ENCODE data around the gene UNCX.

The UNCX gene

GRCh38 chr7:1238931-1239802 is 6.5 kb downstream of the UNCX start:
- no peak overlapping the region for H3K4me2 ChIP-seq (ENCODE audit: low read length)
- H3K9me2 ChIP-seq (replicated peaks; ENCODE audit: control insufficient read depth, low read length): no peaks in the 10 kb centered on the region
- no peaks in the 10 kb centered on the region for H3F3A ChIP-seq (ENCODE audit: control insufficient read depth, insufficient read depth)
- H3K27ac ChIP-seq (ENCODE audit: low read depth, low read length): no peak overlapping the region
- H3K27me3 ChIP-seq (ENCODE audit: control insufficient read depth, low read length): peaks cover 11% of the 10 kb centered on the region
- no peaks in the 10 kb centered on the region for H3K36me3 ChIP-seq (ENCODE audit: control insufficient read depth, low read length)
- H3K79me2 ChIP-seq (ENCODE audit: control insufficient read depth, low read length): no peaks in the 10 kb centered on the region
- H3K9me3 ChIP-seq (ENCODE audit: control insufficient read depth, insufficient read depth, low read length): peaks cover 8% of the 10 kb centered on the region; the same call in 1 of the 2 replicates
- H3K4me3 ChIP-seq (ENCODE audit: low read length): no peak overlapping the region
- H3K4me1 ChIP-seq (ENCODE audit: control insufficient read depth, low read length): no peaks in the 10 kb centered on the region
- no peaks in the 10 kb centered on the region; the same call in 1 of the 2 replicates for H4K20me1 ChIP-seq (ENCODE audit: control insufficient read depth, insufficient read depth, low read depth, low read length)
- no peak for TF ChIP-seq EZH2phosphoT487 (IDR thresholded peaks at IDR 0.05; ENCODE audit: borderline replicate concordance, low read length)
- TF ChIP-seq, protein P1, sequence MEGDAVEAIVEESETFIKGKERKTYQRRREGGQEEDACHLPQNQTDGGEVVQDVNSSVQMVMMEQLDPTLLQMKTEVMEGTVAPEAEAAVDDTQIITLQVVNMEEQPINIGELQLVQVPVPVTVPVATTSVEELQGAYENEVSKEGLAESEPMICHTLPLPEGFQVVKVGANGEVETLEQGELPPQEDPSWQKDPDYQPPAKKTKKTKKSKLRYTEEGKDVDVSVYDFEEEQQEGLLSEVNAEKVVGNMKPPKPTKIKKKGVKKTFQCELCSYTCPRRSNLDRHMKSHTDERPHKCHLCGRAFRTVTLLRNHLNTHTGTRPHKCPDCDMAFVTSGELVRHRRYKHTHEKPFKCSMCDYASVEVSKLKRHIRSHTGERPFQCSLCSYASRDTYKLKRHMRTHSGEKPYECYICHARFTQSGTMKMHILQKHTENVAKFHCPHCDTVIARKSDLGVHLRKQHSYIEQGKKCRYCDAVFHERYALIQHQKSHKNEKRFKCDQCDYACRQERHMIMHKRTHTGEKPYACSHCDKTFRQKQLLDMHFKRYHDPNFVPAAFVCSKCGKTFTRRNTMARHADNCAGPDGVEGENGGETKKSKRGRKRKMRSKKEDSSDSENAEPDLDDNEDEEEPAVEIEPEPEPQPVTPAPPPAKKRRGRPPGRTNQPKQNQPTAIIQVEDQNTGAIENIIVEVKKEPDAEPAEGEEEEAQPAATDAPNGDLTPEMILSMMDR (IDR thresholded peaks at IDR 0.05; ENCODE audit: low read depth, low read length, poor library complexity, severe bottlenecking): no peak

- H3K9me2 ChIP-seq (replicated peaks; ENCODE audit: control insufficient read depth, low read length): no peaks in the 10 kb centered on the region
- peaks cover 5% of the 10 kb centered on the region; the same call in 1 of the 2 replicates for H3K9me3 ChIP-seq (ENCODE audit: control insufficient read depth, insufficient read depth, low read length)
- H3K79me2 ChIP-seq (ENCODE audit: control insufficient read depth, low read length): no peaks in the 10 kb centered on the region
- no peaks in the 10 kb centered on the region for H3K36me3 ChIP-seq (ENCODE audit: control insufficient read depth, low read length)
- H3K4me2 ChIP-seq (ENCODE audit: low read length): no peak overlapping the region
- no peaks in the 10 kb centered on the region for H3F3A ChIP-seq (ENCODE audit: control insufficient read depth, insufficient read depth)
- no peak overlapping the region for H3K4me3 ChIP-seq (ENCODE audit: low read length)
- H3K4me1 ChIP-seq (ENCODE audit: control insufficient read depth, low read length): no peaks in the 10 kb centered on the region
- H4K20me1 ChIP-seq (ENCODE audit: control insufficient read depth, insufficient read depth, low read depth, low read length): no peaks in the 10 kb centered on the region; the same call in 1 of the 2 replicates
- H3K27me3 ChIP-seq (ENCODE audit: control insufficient read depth, low read length): peaks cover 17% of the 10 kb centered on the region
- no peak for TF ChIP-seq EZH2phosphoT487 (IDR thresholded peaks at IDR 0.05; ENCODE audit: borderline replicate concordance, low read length)
- TF ChIP-seq, protein P1 (IDR thresholded peaks at IDR 0.05; ENCODE audit: low read depth, low read length, poor library complexity, severe bottlenecking): no peak
- no peak overlapping the region for H3K27ac ChIP-seq (ENCODE audit: low read depth, low read length)
Observed at GRCh38 chr7:1239803-1240516, 7.3 kb downstream of the UNCX start.

DNA sequence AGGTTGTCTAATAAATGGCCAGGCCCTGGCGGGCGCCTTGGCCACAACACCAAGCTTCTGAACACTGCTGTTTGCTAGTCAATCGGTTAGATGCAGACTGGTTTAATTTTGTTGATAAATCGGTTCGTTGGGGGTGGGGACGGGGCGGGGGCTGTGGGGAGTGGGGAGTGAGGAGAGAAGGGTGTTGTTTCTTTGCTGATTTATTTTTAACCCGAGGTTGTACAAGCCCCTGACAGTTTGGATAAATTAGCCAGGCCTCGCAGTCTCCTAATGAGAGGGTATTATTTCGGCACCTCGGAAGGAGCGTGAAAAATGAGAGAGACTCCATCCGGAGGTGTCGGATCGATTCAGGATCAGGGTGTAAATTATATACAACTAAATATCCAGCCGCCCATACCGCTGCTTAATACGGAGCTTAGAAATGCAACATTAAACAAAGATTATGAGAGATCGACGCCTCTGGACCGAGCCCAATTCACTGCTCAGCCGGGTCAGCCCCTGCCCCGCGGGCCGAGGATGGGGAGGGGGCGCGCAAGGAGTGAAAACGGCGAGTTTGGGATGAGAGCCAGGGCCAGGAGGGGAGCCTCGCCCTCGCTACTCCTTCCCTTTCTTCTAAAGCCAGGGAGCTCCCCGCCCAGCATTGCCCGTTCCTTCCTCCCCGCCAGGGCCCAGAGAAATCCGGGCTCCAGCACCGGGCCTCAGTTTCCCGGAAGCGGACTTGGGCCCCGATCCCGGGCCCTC is 8.0 kb downstream of the UNCX start:
- H4K20me1 ChIP-seq (ENCODE audit: control insufficient read depth, insufficient read depth, low read depth, low read length): no peaks in the 10 kb centered on the region; the same call in 1 of the 2 replicates
- H3K27me3 ChIP-seq (ENCODE audit: control insufficient read depth, low read length): peaks cover 24% of the 10 kb centered on the region

More for the DNA sequence above, 8.0 kb downstream of the UNCX start:
- no peaks in the 10 kb centered on the region for H3K79me2 ChIP-seq (ENCODE audit: control insufficient read depth, low read length)
- H3K4me1 ChIP-seq (ENCODE audit: control insufficient read depth, low read length): no peaks in the 10 kb centered on the region
- TF ChIP-seq, protein P1 (IDR thresholded peaks at IDR 0.05; ENCODE audit: low read depth, low read length, poor library complexity, severe bottlenecking): no peak
- TF ChIP-seq EZH2phosphoT487 (IDR thresholded peaks at IDR 0.05; ENCODE audit: borderline replicate concordance, low read length): no peak
- no peak overlapping the region for H3K27ac ChIP-seq (ENCODE audit: low read depth, low read length)
- H3K4me3 ChIP-seq (ENCODE audit: low read length): no peak overlapping the region
- H3K9me3 ChIP-seq (ENCODE audit: control insufficient read depth, insufficient read depth, low read length): no peaks in the 10 kb centered on the region; the same call in 1 of the 2 replicates
- no peaks in the 10 kb centered on the region for H3K36me3 ChIP-seq (ENCODE audit: control insufficient read depth, low read length)
- no peaks in the 10 kb centered on the region for H3F3A ChIP-seq (ENCODE audit: control insufficient read depth, insufficient read depth)
- H3K9me2 ChIP-seq (replicated peaks; ENCODE audit: control insufficient read depth, low read length): no peaks in the 10 kb centered on the region
- H3K4me2 ChIP-seq (ENCODE audit: low read length): no peak overlapping the region

All from DOHH2 (cell line).